ENCODE measurements around the gene ASIC4.

Gene ASIC4

DNA sequence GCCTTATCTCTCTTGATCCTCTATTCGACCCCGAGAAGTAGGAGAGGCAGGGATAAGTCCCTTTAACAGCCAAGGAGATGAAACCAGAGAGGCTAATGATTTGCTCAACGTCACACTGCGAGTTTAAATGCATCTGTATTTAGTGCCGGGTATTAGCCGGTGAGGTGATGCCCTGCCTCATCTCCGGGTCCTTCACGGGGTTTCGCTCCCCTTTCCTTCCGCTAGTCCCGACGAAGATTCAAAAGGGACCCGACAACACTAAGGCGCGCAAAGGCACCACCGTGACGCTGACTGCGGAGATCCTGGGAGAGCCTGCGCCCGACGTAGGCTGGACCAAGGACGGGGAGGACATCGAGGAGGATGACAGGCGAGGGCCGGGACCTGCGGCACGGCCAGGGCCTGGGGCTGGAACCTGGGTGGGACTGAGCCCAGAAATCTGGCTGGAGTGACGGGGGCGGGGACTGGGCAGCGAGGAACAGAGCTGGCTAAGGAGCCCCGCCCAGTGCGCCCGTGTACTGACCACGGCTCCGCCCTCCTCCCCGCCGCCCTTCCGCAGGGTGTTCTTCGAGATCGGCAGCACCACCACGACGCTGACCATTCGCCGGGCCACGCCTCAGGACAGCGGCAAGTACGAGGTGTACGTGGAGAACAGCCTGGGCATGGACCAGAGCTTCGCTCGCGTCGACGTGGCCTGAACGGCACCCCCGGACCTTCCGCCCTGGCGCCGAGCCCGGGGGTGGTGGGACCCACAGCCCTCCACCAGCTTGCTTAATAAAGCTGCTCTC is 16.6 kb upstream of the ASIC4 start:
- DNase-seq (ENCODE audit: low read depth): peak; percentile 73
- peak overlapping the region; percentile 71 for H3K4me3 ChIP-seq (ENCODE audit: control insufficient read depth, low read depth, low read length)
- TF ChIP-seq, protein P1, sequence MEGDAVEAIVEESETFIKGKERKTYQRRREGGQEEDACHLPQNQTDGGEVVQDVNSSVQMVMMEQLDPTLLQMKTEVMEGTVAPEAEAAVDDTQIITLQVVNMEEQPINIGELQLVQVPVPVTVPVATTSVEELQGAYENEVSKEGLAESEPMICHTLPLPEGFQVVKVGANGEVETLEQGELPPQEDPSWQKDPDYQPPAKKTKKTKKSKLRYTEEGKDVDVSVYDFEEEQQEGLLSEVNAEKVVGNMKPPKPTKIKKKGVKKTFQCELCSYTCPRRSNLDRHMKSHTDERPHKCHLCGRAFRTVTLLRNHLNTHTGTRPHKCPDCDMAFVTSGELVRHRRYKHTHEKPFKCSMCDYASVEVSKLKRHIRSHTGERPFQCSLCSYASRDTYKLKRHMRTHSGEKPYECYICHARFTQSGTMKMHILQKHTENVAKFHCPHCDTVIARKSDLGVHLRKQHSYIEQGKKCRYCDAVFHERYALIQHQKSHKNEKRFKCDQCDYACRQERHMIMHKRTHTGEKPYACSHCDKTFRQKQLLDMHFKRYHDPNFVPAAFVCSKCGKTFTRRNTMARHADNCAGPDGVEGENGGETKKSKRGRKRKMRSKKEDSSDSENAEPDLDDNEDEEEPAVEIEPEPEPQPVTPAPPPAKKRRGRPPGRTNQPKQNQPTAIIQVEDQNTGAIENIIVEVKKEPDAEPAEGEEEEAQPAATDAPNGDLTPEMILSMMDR (conservative IDR thresholded peaks at IDR 0.05; ENCODE audit: control insufficient read depth, insufficient read depth, low read depth, low read length): no peak

DNA sequence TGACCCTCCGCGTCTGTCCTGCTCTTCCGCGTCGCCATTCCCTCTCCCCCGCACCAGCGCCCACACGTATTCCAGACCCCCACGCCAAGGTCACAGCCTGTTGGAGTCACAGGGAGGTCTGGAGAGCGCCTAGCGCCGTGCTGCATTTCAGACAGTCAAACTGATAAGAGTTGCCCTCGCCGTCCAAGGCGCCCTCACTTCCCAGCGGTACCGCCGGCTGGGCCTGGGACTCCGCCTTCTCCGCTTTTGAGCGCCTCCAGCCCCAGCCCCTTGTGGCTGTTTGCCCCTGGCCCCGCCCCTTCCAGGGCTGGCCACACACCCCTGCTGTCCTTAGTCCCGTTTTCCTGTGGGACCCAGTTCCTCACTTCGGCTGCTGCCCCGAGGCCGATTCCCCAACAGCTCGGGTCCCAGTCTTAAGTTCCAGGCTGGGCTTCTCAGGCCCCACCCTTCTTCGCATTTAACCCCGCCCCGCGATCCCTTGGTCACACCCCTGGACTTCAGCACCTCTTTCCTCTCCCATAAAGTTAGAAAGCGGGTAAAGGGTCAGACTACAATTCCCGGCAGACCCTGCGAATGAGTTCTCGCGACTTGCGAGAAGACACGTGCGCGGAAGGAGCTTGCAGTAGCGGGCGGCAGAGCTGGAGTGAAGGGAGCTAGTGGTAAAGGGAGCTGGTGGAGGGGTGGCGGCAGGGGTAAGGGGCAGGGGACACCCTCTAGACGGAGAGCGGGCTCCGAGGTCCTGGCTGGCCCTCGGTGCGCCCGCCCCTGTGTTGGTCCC is 15.8 kb upstream of the ASIC4 start, which contains the start of gene GMPPA:
Gene GMPPA, plus strand, starts transcription at position 612 of the 778 bp plus-strand sequence. CDS start 1,085 bp downstream, outside the sequence.
- peak within 1 kb of the TSS; percentile 71 for H3K4me3 ChIP-seq (ENCODE audit: control insufficient read depth, low read depth, low read length)
- TF ChIP-seq, protein P1 (conservative IDR thresholded peaks at IDR 0.05; ENCODE audit: control insufficient read depth, insufficient read depth, low read depth, low read length): no peak
- DNase-seq (ENCODE audit: low read depth): peak; percentile 98

DNA sequence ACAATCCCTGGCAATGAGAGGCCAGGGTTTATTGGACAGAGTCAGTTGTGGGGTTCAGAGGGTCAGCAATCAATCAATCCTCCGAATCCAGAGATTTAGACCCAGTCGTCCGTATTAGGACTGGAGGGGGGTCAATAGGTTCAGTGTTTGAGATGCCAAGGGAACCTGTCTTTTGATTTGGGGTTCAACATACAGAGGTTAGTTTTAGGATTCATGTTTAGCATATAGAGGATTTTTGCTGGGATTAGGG is 15.3 kb upstream of the ASIC4 start:
- TF ChIP-seq, protein P1 (conservative IDR thresholded peaks at IDR 0.05; ENCODE audit: control insufficient read depth, insufficient read depth, low read depth, low read length): no peak
- H3K4me3 ChIP-seq (ENCODE audit: control insufficient read depth, low read depth, low read length): peak overlapping the region; percentile 71
- no peak for DNase-seq (ENCODE audit: low read depth)

DNA sequence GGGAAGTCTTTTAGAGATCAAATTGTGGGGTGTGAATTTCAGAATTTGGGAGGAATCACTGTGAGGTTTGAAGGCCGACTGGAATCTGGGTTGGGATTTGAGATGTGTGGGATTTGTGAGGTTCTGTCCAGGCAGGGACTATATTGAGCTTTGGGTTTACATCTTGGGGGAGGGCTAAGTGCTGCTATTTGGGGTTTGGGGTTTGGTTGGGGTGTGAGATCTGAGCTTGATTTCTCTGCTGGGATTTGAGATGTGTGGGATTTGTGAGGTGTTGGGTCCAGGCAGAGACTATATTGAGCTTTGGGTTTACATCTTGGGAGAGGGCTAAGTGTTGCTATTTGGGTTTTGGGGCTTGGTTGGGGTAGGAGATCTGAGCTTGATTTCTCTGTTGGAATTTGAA is 14.7 kb upstream of the ASIC4 start:
- TF ChIP-seq, protein P1 (conservative IDR thresholded peaks at IDR 0.05; ENCODE audit: control insufficient read depth, insufficient read depth, low read depth, low read length): no peak
- DNase-seq (ENCODE audit: low read depth): no peak
- H3K4me3 ChIP-seq (ENCODE audit: control insufficient read depth, low read depth, low read length): peak overlapping the region; percentile 71

DNA sequence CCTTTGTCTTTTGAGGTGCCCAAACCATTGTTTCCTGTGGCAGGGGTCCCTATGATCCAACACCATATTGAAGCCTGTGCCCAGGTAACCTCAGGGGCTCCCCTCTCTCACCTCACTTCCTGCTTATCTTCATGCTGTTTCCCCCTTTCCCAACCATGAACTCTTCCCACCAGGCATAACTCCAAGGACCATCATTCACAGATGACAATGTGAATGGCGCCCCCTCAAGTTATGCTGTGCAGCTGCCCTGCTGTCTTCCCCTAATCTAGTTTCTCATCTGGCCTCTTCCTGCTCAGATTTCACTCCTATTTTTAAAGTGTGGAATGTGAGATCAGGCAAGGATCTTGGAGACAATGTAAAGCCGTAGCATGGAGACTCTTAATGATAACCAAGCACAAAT is 14.1 kb upstream of the ASIC4 start:
- H3K4me3 ChIP-seq (ENCODE audit: control insufficient read depth, low read depth, low read length): peak overlapping the region; percentile 71
- TF ChIP-seq, protein P1 (conservative IDR thresholded peaks at IDR 0.05; ENCODE audit: control insufficient read depth, insufficient read depth, low read depth, low read length): peak; percentile 20

DNA sequence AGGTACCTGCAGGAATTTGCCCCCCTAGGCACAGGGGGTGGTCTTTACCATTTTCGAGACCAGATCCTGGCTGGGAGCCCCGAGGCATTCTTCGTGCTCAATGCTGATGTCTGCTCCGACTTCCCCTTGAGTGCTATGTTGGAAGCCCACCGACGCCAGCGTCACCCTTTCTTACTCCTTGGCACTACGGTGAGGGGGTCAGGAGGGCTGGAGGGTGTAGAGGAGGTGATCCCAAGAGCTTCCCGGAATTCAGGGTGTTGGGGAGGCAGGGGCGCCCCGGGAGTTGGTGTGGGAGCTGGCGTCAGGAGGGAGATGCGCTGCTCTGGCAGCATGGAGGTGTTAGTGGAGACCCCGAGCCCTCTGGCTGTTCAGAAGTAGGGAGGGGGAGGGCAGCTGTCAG is 12.4 kb upstream of the ASIC4 start:
- H3K4me3 ChIP-seq (ENCODE audit: control insufficient read depth, low read depth, low read length): no peak overlapping the region
- TF ChIP-seq, protein P1 (conservative IDR thresholded peaks at IDR 0.05; ENCODE audit: control insufficient read depth, insufficient read depth, low read depth, low read length): no peak
- DNase-seq (ENCODE audit: low read depth): no peak

More for the DNA sequence above, 14.1 kb upstream of the ASIC4 start:
- peak; percentile 34 for DNase-seq (ENCODE audit: low read depth)
